HS-5 (cell line): ENCODE measurements around the gene VHLL.
"Not testable (repeated sequence)": the region's sequence is repeated elsewhere in the genome, so short reads cannot be mapped to it uniquely, and the experiment has no call there.

Experiments
- DNase-seq: peaks from one replicate; pipeline ENCODE4 v3.0.0-alpha.2; 2012; ENCODE audit warnings: low read depth

VHLL gene

DNA sequence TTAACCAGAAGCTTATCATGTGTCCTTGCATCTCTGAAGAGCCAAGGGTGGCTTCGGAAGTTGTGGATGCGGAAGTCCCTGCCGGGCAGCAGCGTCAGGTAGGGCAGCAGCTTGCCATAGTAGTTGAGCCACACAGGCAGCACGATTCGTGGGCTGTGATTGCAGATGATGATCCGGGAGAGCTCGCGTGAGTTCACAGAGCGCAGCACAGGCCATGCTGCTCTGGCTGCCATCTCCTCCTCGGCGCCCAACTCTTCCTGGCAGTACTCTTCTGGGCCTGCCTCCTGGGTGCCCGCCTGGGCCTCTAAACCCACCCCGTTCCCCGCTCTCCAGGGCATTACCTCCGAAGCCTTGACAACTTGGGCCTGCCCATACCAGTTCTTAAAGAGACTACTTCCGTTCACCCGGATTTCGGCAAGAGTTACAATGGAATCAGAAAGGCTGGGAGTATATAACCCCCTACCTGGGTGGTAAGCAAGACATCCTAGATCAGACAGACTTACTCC lies at the start of gene VHLL:
Gene VHLL (minus strand): TSS at position 456 of the 506 bp plus-strand sequence. CDS start 118 bp downstream, at position 338.
- no peak for DNase-seq

DNA sequence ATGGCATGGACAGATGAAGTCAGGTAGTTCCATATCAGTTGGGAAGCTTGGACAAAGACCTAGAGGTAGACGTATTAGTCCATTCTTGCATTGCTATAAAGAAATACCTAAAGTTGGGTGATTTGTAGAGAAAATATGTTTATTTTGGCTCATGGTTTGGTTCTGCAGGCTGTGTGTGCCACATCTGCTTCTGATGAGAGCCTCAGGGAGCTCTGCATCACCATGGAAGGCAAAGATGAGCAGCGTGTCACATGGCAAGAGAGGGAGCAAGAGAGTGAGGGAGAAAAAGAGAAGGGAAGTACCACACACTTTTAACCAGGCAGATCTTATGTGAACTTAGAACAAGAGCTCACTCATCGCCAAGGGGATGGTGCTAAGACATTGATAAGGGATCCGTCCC lies 48.2 kb upstream of the VHLL start:
- DNase-seq: peak; percentile 24

DNA sequence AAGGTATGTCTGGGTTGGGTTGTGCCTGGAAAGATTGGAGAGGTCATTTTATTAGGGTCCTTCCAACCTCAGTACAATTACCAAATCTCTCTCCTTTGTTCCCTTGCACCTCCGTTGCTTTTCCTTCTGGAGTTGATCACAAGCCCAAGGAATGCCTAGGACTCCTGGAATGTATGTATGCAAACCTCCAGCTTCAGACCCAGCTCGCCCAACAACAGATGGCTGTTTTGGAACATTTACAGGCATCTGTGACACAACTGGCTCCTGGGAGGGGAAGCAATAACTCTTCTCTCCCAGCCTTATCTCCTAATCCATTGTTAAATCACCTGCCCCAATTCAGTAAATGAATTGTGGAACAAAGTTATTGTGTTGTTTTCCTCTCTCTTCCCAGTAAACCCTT lies 47.5 kb upstream of the VHLL start:
- peak; percentile 36 for DNase-seq

GRCh38 chr1:156346035-156346434 lies 46.9 kb upstream of the VHLL start:
- not testable (repeated sequence) for DNase-seq

- no peak for DNase-seq
Observed at GRCh38 chr1:156344409-156344808, 45.3 kb upstream of the VHLL start.

DNA sequence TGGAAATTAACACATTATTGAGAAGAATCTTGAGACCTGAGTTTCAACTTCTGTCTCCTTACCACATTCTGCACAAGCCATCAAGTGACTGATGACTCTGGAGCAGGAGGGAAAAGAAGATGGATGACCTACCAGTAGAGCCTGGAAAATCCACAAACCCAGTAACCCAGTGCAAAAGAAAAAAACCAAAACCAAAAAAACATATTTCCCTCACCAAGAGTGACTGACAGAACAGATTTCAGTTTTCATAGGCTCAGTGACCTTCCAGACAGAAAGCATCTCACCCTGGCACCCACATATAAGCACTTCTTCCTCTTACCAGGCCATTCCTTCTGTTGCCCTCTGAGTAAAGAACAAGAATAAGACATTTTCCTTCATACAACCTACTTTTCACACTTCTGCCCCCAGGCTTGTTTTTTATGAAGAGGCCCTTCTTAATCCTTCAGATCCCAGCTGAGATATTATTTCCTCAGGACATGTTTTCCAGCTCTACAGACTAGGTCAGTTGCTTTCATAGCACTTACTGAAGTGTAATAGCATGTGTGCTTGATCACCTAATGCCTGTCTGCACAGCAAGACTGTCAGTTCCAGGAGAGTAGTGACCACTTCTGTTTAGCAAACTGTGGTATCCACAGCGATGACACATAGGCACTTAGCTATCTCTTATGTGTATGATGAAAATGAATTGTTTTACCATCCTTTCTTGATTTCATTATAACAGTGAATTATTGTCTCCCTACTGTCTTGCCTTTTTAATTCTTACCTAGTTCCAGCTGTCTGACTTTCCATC lies 43.3 kb upstream of the VHLL start:
- no peak for DNase-seq

- peak; percentile 99 for DNase-seq
Observed at GRCh38 chr1:156338180-156338976, 39.3 kb upstream of the VHLL start, which contains the start of the genes CCT3 and TSACC. Gene CCT3, minus strand, starts transcription at chr1:156338292. Its CDS starts 108 bp downstream, at chr1:156338184. Gene TSACC, plus strand, starts transcription at chr1:156338526. Its CDS starts 1,232 bp downstream, at chr1:156339758.

DNA sequence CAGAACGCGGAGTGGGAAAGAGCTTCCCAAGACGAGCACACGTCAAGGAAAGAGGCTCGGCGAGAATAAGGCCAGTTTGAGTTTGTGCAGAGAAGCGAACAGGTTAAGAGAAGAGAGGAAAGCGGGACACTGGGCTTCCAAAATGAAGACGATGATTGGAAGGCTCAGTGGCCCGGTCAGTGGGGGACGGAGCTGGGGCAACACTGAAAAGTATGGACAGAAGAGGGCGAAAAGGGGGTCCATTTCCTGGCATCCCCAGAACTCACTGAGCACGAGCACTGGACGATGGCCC lies 38.7 kb upstream of the VHLL start:
- DNase-seq: no peak

- no peak for DNase-seq
Observed at GRCh38 chr1:156337052-156337887, 38.2 kb upstream of the VHLL start.

- no peak for DNase-seq
Observed at GRCh38 chr1:156336242-156336641, 37.1 kb upstream of the VHLL start.

GRCh38 chr1:156323179-156323578 lies 24.1 kb upstream of the VHLL start:
- not testable (repeated sequence) for DNase-seq

- DNase-seq: no peak
Observed at GRCh38 chr1:156320560-156320959, 21.5 kb upstream of the VHLL start.

DNA sequence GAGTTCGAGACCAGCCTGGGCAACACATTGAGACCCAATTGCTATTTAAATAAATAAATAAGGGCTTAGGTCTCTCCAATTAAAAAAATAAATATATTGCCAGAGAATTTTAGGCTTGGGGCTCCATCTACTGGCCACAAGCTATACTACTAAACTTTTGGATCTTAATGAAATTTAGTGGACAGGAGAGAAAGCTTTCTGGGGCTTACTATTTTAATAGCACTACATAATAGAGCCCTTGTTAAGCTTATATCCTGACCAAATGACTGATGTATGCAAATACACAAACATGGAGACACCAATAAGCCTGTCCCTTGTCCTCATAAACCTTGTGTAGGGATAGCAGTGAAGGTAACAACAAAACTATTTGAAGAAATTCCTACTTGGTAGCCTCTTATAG lies 20.6 kb upstream of the VHLL start:
- DNase-seq: no peak

GRCh38 chr1:156316909-156317308 lies 17.8 kb upstream of the VHLL start:
- no peak for DNase-seq

DNA sequence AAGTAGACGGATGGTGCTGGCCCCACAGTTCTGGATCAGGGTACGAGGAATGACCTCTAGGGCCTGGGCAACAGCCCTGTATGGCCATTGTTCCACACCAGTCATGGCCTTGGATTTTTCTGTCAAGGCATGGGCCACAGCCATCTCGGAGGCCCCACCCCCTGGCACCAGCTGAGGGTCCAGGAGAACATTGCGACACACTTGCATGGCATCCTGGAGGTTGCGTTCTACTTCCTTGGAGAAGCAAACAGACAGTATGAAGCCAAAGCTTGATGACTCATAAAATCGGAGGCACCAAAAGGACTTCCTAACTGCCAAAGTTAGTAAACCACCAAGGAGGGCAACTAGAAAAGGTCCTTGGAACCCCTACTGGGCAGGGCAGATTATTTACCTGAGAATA lies 11.9 kb upstream of the VHLL start:
- no peak for DNase-seq

- DNase-seq: no peak
Observed at GRCh38 chr1:156308078-156308477, 9.0 kb upstream of the VHLL start.

GRCh38 chr1:156305215-156305614 lies 6.1 kb upstream of the VHLL start:
- no peak for DNase-seq

- DNase-seq: no peak
Observed at GRCh38 chr1:156303241-156303640, 4.1 kb upstream of the VHLL start.

DNA sequence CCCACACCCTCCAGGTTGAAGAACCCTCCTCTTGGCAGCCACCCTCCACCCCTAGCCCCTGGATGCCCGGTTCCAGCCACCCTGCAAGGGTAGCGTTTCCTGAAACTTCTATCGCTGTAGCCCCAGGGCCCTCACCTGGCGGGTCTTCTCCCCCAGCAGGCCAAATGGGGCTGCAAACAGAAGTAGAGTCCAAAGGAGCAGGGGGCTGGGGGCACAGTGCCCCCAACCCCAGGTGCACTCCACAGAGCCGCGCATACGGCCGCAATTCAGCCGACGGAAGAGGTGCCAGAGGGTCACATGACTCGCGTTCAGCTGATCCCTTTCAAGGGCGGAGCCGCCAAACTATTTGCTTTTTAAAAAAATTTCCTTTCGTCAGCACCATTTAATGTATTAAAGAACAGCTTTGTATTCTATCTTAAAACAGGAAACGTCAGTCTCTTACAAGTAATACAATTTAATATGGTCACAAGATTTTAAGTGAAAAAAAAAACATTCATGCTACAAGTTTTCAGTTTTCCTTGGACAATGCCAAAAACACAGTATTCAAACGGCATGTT lies 3.6 kb downstream of the VHLL start, which contains the start of gene GLMP:
Gene GLMP (minus strand): TSS at position 289 of the 557 bp plus-strand sequence. CDS start 34 bp downstream, at position 255.
- no peak for DNase-seq

GRCh38 chr1:156293895-156294294 lies 5.2 kb downstream of the VHLL start:
- DNase-seq: no peak

DNA sequence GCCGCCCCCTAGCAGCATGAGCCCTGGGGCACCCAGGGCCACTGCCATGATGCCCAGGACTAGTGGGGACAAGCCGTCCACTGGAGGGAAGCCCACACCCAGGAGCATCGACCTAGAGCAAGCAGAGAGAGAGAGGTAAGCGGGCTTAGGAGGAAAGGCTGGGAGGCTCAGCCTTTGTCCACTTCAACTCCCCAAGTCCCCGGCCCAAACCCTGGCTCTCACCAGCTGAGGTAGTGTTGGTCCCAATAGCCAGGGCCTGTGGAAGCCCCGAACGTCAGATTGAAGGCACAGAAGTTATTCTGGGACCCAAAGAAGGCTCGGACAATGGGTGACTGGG lies 6.0 kb downstream of the VHLL start:
- DNase-seq: no peak
